IPS-15b (cell line): ENCODE measurements around the gene ADIPOQ.
"Not testable (repeated sequence)": the region's sequence is repeated elsewhere in the genome, so short reads cannot be mapped to it uniquely, and the experiment has no call there.

Experiments used
- H3K27me3 ChIP-seq: one replicate; pipeline ENCODE4 v1.6.1; 2013; ENCODE audit warnings: low read length; ENCODE audit not compliant: control insufficient read depth, insufficient read depth
- H3K36me3 ChIP-seq: one replicate; pipeline ENCODE4 v1.6.1; 2013; ENCODE audit warnings: low read length; ENCODE audit not compliant: control insufficient read depth, insufficient read depth
- H3K4me1 ChIP-seq: one replicate; pipeline ENCODE4 v1.6.1; 2013; ENCODE audit warnings: mild to moderate bottlenecking, low read length; ENCODE audit not compliant: control insufficient read depth, insufficient read depth
- H3K4me3 ChIP-seq: one replicate; pipeline ENCODE4 v1.5.1; 2013; ENCODE audit warnings: low read depth, low read length
- H3K9ac ChIP-seq: one replicate; pipeline ENCODE4 v1.6.1; 2013; ENCODE audit warnings: low read depth, mild to moderate bottlenecking, low read length
- H3K9me3 ChIP-seq: one replicate; pipeline ENCODE4 v1.6.1; 2013; ENCODE audit warnings: mild to moderate bottlenecking, low read length; ENCODE audit not compliant: control insufficient read depth, insufficient read depth

ADIPOQ gene

GRCh38 chr3:186818516-186818915 is 24.0 kb upstream of the ADIPOQ start:
- Histone ChIP-seq H3K4me1 (peaks cover 5% of the 10 kb centered on the region), H3K9ac (no peak overlapping the region), H3K27me3 (no peaks in the 10 kb centered on the region), H3K36me3 (no peaks in the 10 kb centered on the region), H3K4me3 (no peak overlapping the region), H3K9me3 (no peaks in the 10 kb centered on the region)

GRCh38 chr3:186818956-186819355 is 23.6 kb upstream of the ADIPOQ start:
- Histone ChIP-seq H3K9me3 (no peaks in the 10 kb centered on the region), H3K4me3 (no peak overlapping the region), H3K4me1 (peaks cover 5% of the 10 kb centered on the region), H3K27me3 (peaks cover 1% of the 10 kb centered on the region), H3K9ac (no peak overlapping the region), H3K36me3 (no peaks in the 10 kb centered on the region)

- Histone ChIP-seq H3K9ac (no peak overlapping the region), H3K4me1 (peaks cover 3% of the 10 kb centered on the region), H3K36me3 (no peaks in the 10 kb centered on the region), H3K9me3 (no peaks in the 10 kb centered on the region), H3K4me3 (no peak overlapping the region), H3K27me3 (peaks cover 22% of the 10 kb centered on the region)
Measured at GRCh38 chr3:186821429-186822387, 20.8 kb upstream of the ADIPOQ start.

- H3K9ac ChIP-seq, H3K4me1 ChIP-seq, H3K36me3 ChIP-seq, H3K9me3 ChIP-seq, H3K4me3 ChIP-seq: not testable (repeated sequence)
- peaks cover 23% of the 10 kb centered on the region for H3K27me3 ChIP-seq
Measured at GRCh38 chr3:186822388-186822759, 20.1 kb upstream of the ADIPOQ start.

- Histone ChIP-seq H3K4me3 (no peak overlapping the region), H3K9ac (no peak overlapping the region), H3K36me3 (no peaks in the 10 kb centered on the region), H3K27me3 (peaks cover 32% of the 10 kb centered on the region), H3K9me3 (no peaks in the 10 kb centered on the region), H3K4me1 (peaks cover 3% of the 10 kb centered on the region)
Measured at GRCh38 chr3:186823386-186823785, 19.1 kb upstream of the ADIPOQ start.

GRCh38 chr3:186824430-186825139 is 17.9 kb upstream of the ADIPOQ start:
- H3K9me3 ChIP-seq: no peaks in the 10 kb centered on the region
- no peaks in the 10 kb centered on the region for H3K36me3 ChIP-seq
- peak overlapping the region; percentile 62 for H3K4me3 ChIP-seq
- H3K9ac ChIP-seq: no peak overlapping the region
- peaks cover 3% of the 10 kb centered on the region for H3K4me1 ChIP-seq
- peaks cover 43% of the 10 kb centered on the region for H3K27me3 ChIP-seq

- peaks cover 51% of the 10 kb centered on the region for H3K27me3 ChIP-seq
- peak overlapping the region; percentile 9 for H3K9ac ChIP-seq
- H3K4me3 ChIP-seq: peak overlapping the region; percentile 62
- H3K4me1 ChIP-seq: peaks cover 3% of the 10 kb centered on the region
- H3K36me3 ChIP-seq: no peaks in the 10 kb centered on the region
- H3K9me3 ChIP-seq: no peaks in the 10 kb centered on the region
Measured at GRCh38 chr3:186825294-186825821, 17.2 kb upstream of the ADIPOQ start.

GRCh38 chr3:186825872-186826409 is 16.6 kb upstream of the ADIPOQ start:
- Histone ChIP-seq H3K36me3 (no peaks in the 10 kb centered on the region), H3K4me1 (peaks cover 3% of the 10 kb centered on the region), H3K9ac (no peak overlapping the region), H3K27me3 (peaks cover 57% of the 10 kb centered on the region), H3K9me3 (no peaks in the 10 kb centered on the region), H3K4me3 (peak overlapping the region; percentile 62)

- Histone ChIP-seq H3K4me1 (peaks cover 3% of the 10 kb centered on the region), H3K27me3 (peaks cover 58% of the 10 kb centered on the region), H3K36me3 (no peaks in the 10 kb centered on the region), H3K9ac (peak overlapping the region; percentile 12), H3K4me3 (peak overlapping the region; percentile 62), H3K9me3 (no peaks in the 10 kb centered on the region)
Measured at GRCh38 chr3:186826410-186826975, 16.0 kb upstream of the ADIPOQ start.

- no peaks in the 10 kb centered on the region for H3K9me3 ChIP-seq
- H3K4me3 ChIP-seq: peak overlapping the region; percentile 62
- H3K36me3 ChIP-seq: no peaks in the 10 kb centered on the region
- peaks cover 3% of the 10 kb centered on the region for H3K4me1 ChIP-seq
- H3K27me3 ChIP-seq: peaks cover 61% of the 10 kb centered on the region
- H3K9ac ChIP-seq: peak overlapping the region; percentile 65
Measured at GRCh38 chr3:186826976-186827857, 15.3 kb upstream of the ADIPOQ start.

- Histone ChIP-seq H3K4me1 (peaks cover 3% of the 10 kb centered on the region), H3K9ac (no peak overlapping the region), H3K36me3 (no peaks in the 10 kb centered on the region), H3K4me3 (no peak overlapping the region), H3K9me3 (no peaks in the 10 kb centered on the region), H3K27me3 (peaks cover 67% of the 10 kb centered on the region)
Measured at GRCh38 chr3:186828340-186828739, 14.2 kb upstream of the ADIPOQ start.
